ENCODE results near the gene HID1.

GRCh38 chr17:74952431-74953133, 20.0 kb downstream of the HID1 start:
- no peak for TF ChIP-seq EZH2 (IDR thresholded peaks at IDR 0.05; ENCODE audit: insufficient read depth, poor library complexity, severe bottlenecking)
- no peak for TF ChIP-seq EZH2phosphoT487 (IDR thresholded peaks at IDR 0.05; ENCODE audit: insufficient read depth, low read depth)
